Pons (tissue), 1 donor: Measurements from ENCODE around the gene CD7.

Source experiments
- DNase-seq: peaks from one replicate; pipeline ENCODE4 v3.0.0-alpha.2; 2016; ENCODE audit warnings: low spot score

CD7 gene

DNA sequence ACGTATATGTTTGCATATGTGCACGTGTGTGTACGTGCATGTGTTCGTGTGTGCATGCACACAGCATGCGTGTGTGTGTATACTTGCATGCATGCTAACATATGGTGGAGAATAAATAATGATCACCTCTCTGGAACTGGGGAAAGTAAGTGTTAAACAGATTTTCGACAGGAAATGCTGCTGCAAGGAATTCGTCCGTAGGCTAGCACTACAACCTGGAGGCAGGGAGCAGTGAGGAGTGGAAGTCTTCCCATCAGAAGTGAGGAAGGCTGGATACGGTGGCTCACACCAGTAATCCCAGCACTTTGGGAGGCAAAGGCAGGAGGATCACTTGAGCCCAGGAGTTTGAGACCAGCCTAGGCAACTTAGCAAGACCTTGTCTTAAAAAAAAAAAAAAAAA lies 39.1 kb downstream of the CD7 start:
- DNase-seq, result no peak

DNA sequence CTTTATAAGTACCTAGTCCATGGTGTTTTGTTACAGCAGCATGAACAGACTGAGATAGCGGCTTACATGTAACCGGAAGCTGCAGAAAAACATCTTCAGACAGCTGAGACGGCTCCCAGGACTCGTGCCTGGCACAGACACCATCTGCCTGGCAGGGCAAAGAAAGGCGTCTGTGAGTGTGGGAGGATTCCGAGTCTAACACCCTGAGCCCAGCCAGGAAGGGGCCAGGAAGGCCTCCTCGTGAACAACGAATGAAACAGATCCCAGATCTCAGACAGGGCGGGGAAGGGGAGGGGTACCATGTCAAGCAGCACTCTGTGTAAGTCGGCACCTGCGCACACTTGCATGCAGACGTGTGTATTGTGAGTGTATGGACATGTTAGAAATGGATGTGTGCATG lies 39.6 kb downstream of the CD7 start:
- DNase-seq, result peak; percentile 70

DNA sequence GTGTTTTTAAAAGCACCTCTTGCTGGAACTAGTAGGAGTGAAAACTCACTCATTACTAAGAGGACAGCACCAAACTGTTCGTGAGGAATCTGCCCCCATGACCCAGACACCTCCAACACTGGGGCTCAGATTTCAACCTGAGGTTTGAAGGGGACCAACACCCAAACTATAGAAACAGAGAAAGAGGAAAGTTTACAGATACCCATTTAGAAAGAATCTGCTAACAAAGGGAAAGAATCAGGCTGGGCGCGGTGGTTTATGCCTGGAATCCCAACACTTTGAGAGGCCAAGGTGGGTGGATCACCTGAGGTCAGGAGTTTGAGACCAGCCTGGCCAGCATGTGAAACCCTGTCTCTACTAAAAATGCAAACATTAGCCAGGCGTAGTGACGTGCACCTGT lies 40.5 kb downstream of the CD7 start:
- no peak for DNase-seq

DNA sequence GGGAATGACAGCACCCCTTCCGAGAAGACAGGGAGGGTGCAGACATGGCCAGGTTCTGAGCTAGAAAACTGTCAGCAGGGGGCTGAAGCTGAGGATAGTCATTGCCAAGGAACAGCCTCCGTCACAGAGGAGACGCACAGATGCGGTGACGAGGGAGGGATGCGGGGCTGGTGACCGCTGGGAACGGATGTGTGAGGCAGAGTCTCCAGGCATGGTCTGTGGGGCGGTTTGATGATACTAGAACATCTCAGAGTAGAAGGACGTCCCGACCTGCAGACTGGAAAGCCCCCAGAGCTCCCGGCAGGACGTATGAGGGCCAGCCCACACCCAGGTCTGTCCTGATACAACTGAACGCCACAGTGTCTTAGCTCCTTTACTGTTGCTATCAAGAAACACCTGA lies 42.1 kb downstream of the CD7 start:
- DNase-seq, result no peak

DNA sequence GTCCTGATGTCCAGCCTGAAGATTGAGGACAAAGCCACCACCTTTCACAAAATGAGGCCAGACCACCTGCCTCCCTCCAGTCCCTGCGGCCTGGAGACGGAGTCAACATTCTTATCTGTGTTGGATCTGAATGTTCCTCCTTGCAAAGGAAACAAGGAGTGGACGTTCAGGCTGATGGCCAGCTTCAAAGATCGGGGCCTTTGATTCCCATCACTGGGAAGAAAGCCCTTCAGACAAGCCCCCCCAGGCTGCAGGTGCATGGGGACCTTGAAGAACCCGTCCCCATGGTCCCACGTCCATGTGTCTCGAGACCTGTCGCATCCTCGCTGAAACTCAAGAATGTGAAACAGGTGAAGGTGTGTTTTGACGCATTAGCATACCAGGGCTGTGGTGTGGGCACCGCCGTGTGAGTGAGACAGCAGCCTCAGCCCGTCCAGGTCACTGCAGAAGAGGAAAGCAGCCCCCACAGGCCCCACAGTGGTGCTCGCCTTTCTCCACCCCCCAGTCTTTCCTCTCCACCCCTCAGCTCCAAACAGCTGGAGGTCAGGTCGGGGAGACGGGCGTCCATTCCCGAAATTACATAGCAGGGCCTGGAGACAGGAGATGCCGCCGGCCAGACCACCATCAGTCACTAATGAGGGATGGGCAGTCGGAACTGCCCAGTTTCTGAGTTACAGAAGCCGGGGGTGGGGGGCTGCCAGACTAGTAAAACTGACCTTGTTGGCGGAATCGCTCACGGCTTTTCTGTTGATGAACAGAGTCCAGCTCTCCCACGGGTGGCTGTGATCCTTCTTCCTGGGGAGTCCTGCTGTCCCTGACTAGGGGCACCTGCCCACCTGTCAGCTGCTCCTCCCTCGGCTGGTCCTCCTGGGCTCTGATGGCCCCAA lies 43.0 kb downstream of the CD7 start:
- no peak for DNase-seq

DNA sequence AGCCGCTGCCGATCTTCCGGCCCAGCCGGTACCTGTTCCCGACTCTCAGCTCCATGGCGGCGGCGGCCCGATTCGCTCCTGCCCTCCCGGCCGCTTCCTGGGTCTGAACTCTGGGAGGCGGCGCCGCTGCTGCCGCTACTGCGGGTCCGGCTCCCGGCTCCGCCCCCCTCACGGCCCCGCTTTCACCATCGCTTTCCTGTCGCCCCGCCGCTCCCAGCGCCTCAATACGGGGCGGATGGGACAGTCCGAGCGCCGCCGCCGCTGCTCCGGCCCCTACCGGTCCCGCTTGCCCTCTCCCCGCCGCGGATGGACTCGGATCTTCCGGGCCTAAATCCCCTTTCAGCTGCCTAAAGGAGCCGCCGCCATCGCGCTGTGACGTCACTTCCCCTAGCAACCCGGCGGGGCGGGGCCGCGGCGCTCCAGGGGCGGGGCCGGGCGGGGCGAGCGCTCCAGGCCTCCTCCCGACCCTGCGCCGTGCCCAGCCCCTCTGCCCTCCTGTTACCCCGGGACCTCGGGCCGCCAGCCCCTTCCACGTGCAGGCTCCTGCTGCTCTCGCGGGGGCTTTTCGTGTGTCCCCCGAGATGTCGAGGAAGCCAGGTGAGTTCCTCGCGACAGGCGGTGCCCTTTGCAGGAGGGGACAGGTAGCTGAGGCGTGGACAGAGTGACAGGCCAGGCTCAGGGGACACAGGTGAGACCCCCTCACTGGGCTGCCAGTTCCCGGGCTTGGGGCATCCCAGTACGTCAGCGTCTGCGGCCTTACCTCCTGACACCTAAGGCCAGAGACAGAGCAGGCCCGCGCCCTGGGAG lies 43.9 kb downstream of the CD7 start, which contains the start of gene CSNK1D:
CSNK1D (minus strand) TSS at position 374 of the 807 bp plus-strand sequence; CDS start at position 55, 319 bp downstream.
- peak; percentile 76 for DNase-seq

DNA sequence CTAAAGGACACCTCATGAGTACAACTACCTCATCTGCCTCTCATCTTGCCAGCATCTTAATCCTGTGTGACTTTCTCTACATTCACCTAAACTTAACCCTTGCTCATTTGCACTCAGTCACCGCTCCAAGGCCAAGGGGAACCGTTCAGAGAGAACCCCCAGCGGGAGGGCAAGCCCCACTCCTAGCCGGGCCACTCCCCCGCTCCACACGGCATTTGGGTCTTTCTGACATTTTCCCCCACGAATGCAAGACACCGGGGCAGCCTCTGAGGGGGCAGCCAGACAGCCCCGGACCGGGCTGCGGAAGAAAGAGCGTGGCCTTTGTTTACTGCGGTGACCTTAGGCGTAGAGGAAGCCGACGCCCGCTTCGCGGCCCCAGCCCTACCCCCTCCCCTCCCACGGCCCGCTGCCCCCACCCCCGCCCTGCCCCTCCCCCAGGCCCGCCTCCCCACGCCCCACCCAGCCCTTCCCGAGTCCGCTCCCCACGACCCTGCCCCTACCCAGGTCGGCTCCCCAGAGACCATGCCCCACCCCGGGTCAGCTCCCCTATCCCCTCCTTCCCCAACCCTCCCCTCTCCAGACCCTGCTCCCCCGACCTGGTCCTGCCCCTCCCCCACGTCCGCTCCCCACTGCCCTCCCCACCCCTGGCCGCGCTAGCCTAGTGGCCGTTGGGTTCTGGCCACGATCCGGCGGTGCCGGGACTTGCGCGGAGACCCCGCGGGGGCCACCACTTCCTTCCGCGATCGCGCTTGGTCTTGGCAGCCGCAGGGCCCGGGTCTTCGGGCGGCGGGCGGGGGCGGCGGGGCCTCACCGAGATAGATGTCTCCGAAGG lies 44.7 kb downstream of the CD7 start:
- no peak for DNase-seq

DNA sequence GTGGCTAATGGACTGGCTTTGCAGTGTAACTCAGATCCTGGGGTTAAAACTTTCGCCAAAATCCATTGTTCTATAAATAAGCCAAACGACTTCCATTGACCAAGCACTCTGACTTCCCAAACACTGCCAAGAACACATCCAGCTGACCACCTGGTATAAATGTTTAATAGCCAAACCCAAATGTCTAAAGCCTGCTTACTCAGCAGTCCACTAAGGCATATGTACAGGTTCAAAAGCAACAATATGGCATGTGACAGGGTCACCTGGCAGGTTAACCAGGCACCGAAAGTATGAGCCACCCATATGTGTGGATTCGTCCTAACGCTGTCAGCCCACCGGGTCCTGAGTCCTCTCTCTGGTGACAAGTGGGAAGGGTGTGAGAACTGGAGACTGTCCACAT lies 46.0 kb downstream of the CD7 start:
- DNase-seq, result no peak

DNA sequence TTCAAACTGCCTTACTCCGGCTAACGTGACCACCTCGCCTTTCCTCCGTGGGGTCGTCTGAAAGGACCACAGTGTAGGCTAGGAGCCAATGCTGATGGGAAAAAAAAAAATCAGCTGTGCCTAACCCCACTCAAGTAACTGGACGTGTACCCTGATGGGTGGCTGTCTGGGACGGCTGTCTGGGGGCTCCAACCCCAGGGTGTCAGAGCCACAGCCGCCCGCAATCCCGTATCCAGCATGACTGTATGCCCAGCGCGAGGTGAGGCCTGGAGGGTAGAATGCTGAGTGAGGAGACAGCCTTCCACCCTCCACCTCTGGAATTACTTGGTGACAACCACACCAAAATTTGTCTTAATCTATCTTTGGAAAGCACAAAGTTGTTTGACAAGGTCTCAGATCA lies 46.8 kb downstream of the CD7 start:
- no peak for DNase-seq

DNA sequence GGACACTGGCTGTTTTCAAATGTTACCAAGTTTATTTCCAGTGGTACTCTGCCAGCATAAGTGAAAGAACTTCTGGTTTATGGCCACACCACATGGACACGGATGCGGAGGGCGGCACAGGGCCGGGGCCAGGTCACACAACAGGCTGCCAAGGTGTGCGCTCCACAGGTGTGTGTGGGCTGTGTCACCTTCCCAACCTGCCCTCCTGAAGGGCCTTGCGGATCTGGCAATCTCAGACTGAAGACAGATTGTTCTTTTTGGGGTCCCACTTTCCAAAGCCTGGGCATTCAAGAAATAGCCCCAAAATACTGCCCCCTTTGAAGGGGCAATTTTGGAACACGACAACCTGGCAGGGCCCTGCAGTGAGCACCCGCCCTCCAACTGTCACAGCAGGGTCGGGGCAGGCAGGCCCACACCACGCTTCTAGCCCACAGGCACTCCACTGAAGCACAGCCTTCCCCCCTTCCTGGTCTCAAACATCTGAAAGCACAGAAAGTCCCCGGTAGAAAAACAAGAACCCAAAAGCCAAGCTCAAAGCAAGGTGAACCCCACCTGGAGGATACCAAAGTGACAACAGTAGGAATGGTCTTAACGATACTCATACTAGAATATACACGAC lies 47.4 kb downstream of the CD7 start:
- DNase-seq, result no peak

DNA sequence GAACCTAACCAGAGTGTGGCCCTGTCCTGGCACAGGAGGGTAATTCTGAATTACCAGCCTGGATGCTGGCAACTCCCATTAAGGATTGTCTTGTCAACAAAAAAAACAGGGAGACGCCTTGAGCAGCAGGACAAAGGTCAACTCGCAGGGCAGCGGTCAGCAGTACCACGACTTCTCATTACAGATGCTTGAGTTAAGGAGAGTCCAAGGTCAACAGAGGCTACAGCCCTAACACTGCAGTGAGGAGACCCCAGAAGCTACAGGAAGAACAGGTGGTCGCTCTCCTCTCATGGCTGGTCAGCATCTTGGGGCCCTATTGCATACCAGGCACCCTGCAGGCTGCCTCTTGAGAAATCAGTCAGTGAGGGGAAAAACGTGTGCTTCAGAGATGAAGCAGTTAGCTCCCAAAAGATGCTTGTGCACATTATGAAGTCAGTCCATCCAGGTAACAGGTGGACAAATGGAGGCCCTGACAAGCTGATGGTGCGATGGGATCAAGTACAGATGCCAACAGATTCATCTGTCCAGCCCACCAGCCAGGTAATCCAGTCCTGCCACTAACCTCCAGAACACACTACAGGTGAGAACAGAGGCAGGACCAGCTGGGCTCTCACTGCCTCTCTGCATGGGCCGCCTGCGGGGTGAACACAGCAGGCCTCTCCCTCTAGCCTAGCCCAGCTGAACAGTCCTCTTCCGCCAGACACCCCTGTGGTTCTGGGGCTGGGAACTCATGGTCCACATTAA lies 48.1 kb downstream of the CD7 start:
- DNase-seq, result no peak

DNA sequence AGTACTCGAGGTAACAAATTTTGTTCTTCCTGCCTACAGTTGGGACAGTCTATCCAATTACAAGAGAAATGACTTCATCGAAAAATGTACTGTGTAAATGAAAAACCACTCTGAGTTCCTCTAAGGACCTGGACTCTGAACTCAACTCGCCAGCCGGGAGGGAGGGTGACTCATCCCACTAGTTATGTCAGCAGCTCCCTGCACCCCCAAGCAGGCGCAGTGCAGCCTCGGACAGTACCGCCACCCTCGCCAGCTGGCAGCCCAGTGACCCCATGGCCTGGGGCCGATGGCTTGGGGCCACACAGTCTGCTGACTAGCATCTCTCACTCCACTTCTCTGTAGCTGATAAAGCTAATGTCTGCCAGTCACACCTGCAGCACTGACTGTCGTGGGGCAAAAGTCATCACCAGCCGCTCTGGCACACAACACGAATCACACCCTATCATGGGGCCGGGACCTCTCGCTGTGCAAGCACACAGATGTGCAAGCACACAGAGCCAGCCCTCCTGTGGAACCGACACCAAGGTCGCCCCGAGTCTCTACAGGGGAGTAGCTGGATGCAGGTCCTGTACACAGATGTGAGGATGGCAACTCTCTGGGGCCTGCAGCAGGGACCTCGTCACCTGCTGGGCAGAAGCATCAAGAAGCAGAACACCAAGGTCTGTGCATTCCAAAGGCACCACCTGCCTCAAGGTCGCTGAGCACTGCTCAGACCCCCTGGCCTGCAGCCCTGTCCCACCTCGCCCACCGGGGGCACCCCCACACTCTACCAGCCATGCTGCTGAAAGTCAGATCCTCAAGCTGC lies 49.6 kb downstream of the CD7 start:
- DNase-seq, result peak; percentile 91

DNA sequence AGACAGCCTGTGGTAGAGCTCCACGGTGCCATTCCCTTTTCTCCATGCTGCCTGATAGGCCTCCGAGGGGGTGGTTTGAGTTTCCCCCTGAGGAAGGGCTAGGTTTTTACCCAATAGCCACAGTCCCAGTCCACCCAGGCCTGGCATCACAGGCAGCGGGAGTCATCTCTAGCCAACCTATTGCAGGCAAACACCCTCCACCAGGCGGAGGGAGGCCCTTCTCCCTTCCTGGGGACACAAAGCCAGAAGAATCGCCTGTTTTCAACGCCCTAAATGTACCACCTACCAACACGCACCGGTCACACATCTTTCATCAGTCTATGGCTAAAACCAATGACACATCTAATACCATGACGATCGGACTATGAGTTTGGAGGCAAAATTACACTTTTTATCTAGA lies 51.3 kb downstream of the CD7 start:
- no peak for DNase-seq
